ENCODE data around the gene KCNMA1. TPM values are rescaled to one million over a fixed set of nuclear protein-coding genes. Genes with fewer than 3 reads are reported as not detected.

The KCNMA1 gene
- total RNA-seq, 1 donor from 2014 or later, result 15.3 TPM

- peak; percentile 85 for DNase-seq (ENCODE audit: low read depth)
Observed at GRCh38 chr10:77458986-77459590, 178.5 kb downstream of the KCNMA1 start.

- DNase-seq (ENCODE audit: low read depth), result no peak
Observed at GRCh38 chr10:77457721-77458120, 179.9 kb downstream of the KCNMA1 start.

GRCh38 chr10:77457266-77457665 is 180.3 kb downstream of the KCNMA1 start:
- no peak for DNase-seq (ENCODE audit: low read depth)

- peak; percentile 57 for DNase-seq (ENCODE audit: low read depth)
Observed at GRCh38 chr10:77456414-77456813, 181.2 kb downstream of the KCNMA1 start.

- no peak for DNase-seq (ENCODE audit: low read depth)
Observed at GRCh38 chr10:77455561-77455960, 182.0 kb downstream of the KCNMA1 start.

- DNase-seq (ENCODE audit: low read depth), result no peak
Observed at GRCh38 chr10:77452952-77453564, 184.6 kb downstream of the KCNMA1 start.

- DNase-seq (ENCODE audit: low read depth), result no peak
Observed at GRCh38 chr10:77451886-77452285, 185.7 kb downstream of the KCNMA1 start.

- no peak for DNase-seq (ENCODE audit: low read depth)
Observed at GRCh38 chr10:77448226-77448625, 189.4 kb downstream of the KCNMA1 start.

- DNase-seq (ENCODE audit: low read depth), result no peak
Observed at GRCh38 chr10:77446700-77447099, 190.9 kb downstream of the KCNMA1 start.

- no peak for DNase-seq (ENCODE audit: low read depth)
Observed at GRCh38 chr10:77445547-77445946, 192.1 kb downstream of the KCNMA1 start.

- DNase-seq (ENCODE audit: low read depth), result no peak
Observed at GRCh38 chr10:77444041-77444440, 193.6 kb downstream of the KCNMA1 start.

- DNase-seq (ENCODE audit: low read depth), result no peak
Observed at GRCh38 chr10:77442699-77443189, 194.9 kb downstream of the KCNMA1 start.

GRCh38 chr10:77441353-77442166 is 196.0 kb downstream of the KCNMA1 start:
- no peak for DNase-seq (ENCODE audit: low read depth)

GRCh38 chr10:77436257-77436975 is 201.2 kb downstream of the KCNMA1 start:
- no peak for DNase-seq (ENCODE audit: low read depth)

GRCh38 chr10:77433546-77433945 is 204.1 kb downstream of the KCNMA1 start:
- DNase-seq (ENCODE audit: low read depth), result no peak

GRCh38 chr10:77431980-77432797 is 205.4 kb downstream of the KCNMA1 start:
- no peak for DNase-seq (ENCODE audit: low read depth)

GRCh38 chr10:77431209-77431611 is 206.4 kb downstream of the KCNMA1 start:
- DNase-seq (ENCODE audit: low read depth), result peak; percentile 26

GRCh38 chr10:77430530-77430929 is 207.1 kb downstream of the KCNMA1 start:
- no peak for DNase-seq (ENCODE audit: low read depth)

GRCh38 chr10:77428691-77429395 is 208.8 kb downstream of the KCNMA1 start:
- DNase-seq (ENCODE audit: low read depth), result peak; percentile 82

GRCh38 chr10:77424257-77424656 is 213.4 kb downstream of the KCNMA1 start:
- no peak for DNase-seq (ENCODE audit: low read depth)
